Measurements from ENCODE around the gene C4A. TPM values are rescaled to one million over a fixed set of nuclear protein-coding genes. Genes with fewer than 3 reads are reported as not detected.

Gene C4A
- polyA plus RNA-seq, 1 donor (not counting 4 experiments of a cell fraction or from before 2014, with no cell fraction given), result 1.2 TPM

DNA sequence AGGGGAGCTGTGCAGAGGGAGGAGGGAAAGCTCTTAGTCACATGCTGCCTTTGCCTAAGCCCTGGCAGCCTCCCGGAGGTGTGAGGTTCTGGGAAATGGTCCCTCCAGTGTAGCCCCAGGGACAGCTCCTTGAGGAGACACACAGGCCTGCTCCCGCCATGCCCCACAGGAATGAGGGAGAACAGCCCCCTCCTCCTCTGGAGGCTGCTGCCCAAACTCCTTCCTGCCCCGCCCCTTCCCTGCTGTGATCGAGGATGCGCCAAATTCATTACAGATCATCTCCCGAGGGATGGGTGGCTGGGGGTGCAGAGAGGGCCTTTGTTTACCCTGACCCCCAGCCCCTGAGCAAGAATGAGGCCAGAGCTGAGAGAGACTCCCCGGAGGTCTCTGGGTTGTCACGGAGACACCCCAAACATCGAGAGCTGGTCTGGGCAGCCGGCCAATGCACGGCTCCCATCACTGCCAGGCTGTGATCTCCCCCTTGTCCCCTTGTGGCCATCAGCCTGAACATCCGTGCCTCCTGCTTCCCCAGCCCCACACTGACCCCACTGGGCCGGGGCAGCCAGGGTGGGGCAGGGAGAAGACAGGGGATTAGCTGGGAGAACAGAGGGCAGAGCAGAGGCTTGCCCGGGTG is 64.7 kb downstream of the C4A start:
- DNase-seq (ENCODE audit: low read depth, low spot score), result no peak
- Histone ChIP-seq H3K79me2 (ENCODE audit: control insufficient read depth, insufficient read depth, low read length) (no peaks in the 10 kb centered on the region), H3K36me3 (ENCODE audit: control insufficient read depth in 2 of 2, extremely low read depth in 1 of 2, insufficient read depth in 2 of 2, low read length in 2 of 2) (no peaks in the 10 kb centered on the region), H3K9ac (ENCODE audit: control insufficient read depth, extremely low read depth, insufficient read depth, low read length) (no peak overlapping the region), H2AFZ (ENCODE audit: control insufficient read depth, low read length) (no peak overlapping the region), H3K9me3 (ENCODE audit: control insufficient read depth, low read depth, low read length) (no peaks in the 10 kb centered on the region), H3K4me1 (ENCODE audit: control insufficient read depth, extremely low read depth, insufficient read depth, low read length) (peaks cover 7% of the 10 kb centered on the region), H3K4me2 (ENCODE audit: control insufficient read depth, extremely low read depth, insufficient read depth, low read depth, low read length) (no peak overlapping the region), H4K20me1 (ENCODE audit: control insufficient read depth, extremely low read depth, insufficient read depth, low read length) (no peaks in the 10 kb centered on the region), H3K4me3 (ENCODE audit: control insufficient read depth in 2 of 3, extremely low read depth in 1 of 3, insufficient read depth in 2 of 3, low read depth in 1 of 3, low read length in 3 of 3) (no peak overlapping the region), H3K27me3 (ENCODE audit: control insufficient read depth, extremely low read depth, insufficient read depth, low read length) (peaks cover 8% of the 10 kb centered on the region), H3K27ac (ENCODE audit: control insufficient read depth, insufficient read depth, low read length) (no peak overlapping the region), H3K9me1 (ENCODE audit: control insufficient read depth, extremely low read depth, insufficient read depth, low read length) (no peaks in the 10 kb centered on the region)
- dilution Hi-C loops (cut with MboI; ENCODE audit: extremely low pct_ligation_motif_present, low sequenced_read_pairs), result no loop called here
- TF ChIP-seq EZH2 (IDR thresholded peaks at IDR 0.05; ENCODE audit: low read length), result no peak
- no peak for TF ChIP-seq CTCF (optimal IDR thresholded peaks at IDR 0.05 in 1 of 3, IDR thresholded peaks at IDR 0.05 in 1 of 3, conservative IDR thresholded peaks at IDR 0.05 in 1 of 3; ENCODE audit: extremely low read depth in 1 of 3, insufficient read depth in 2 of 3, low read length in 3 of 3)
- FAIRE-seq, result no peak

DNA sequence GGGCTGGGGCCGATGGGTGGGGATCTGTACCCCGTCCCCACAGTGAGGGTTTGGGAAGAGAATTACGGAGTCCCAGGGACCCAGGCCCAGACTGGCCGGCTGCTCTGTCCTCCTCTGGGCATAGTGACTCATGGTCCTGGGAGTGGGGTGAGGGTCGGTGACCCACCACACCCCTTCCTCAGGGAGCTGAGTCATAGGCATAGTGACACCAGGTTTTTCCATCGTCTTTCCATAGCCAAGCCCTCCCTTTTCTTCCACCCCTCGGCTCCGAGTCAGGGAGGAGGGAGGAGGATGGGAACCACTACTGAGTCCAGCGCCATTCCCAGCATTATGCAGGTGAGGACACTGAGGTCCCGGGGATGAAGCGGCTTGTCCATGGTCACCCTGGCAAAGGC is 65.2 kb downstream of the C4A start:
- no peak overlapping the region for H3K9ac ChIP-seq (ENCODE audit: control insufficient read depth, extremely low read depth, insufficient read depth, low read length)
- H3K4me2 ChIP-seq (ENCODE audit: control insufficient read depth, extremely low read depth, insufficient read depth, low read depth, low read length), result no peak overlapping the region
- H4K20me1 ChIP-seq (ENCODE audit: control insufficient read depth, extremely low read depth, insufficient read depth, low read length), result no peaks in the 10 kb centered on the region
- no peak overlapping the region for H2AFZ ChIP-seq (ENCODE audit: control insufficient read depth, low read length)
- peaks cover 8% of the 10 kb centered on the region for H3K27me3 ChIP-seq (ENCODE audit: control insufficient read depth, extremely low read depth, insufficient read depth, low read length)
- no peaks in the 10 kb centered on the region for H3K9me3 ChIP-seq (ENCODE audit: control insufficient read depth, low read depth, low read length)
- no peaks in the 10 kb centered on the region for H3K36me3 ChIP-seq (ENCODE audit: control insufficient read depth in 2 of 2, extremely low read depth in 1 of 2, insufficient read depth in 2 of 2, low read length in 2 of 2)
- no peak overlapping the region for H3K4me3 ChIP-seq (ENCODE audit: control insufficient read depth in 2 of 3, extremely low read depth in 1 of 3, insufficient read depth in 2 of 3, low read depth in 1 of 3, low read length in 3 of 3)
- H3K27ac ChIP-seq (ENCODE audit: control insufficient read depth, insufficient read depth, low read length), result no peak overlapping the region
- no peak for DNase-seq (ENCODE audit: low read depth, low spot score)
- dilution Hi-C loops (cut with MboI; ENCODE audit: extremely low pct_ligation_motif_present, low sequenced_read_pairs), result no loop called here
- H3K79me2 ChIP-seq (ENCODE audit: control insufficient read depth, insufficient read depth, low read length), result no peaks in the 10 kb centered on the region
- H3K9me1 ChIP-seq (ENCODE audit: control insufficient read depth, extremely low read depth, insufficient read depth, low read length), result no peaks in the 10 kb centered on the region
- FAIRE-seq, result no peak
- peaks cover 7% of the 10 kb centered on the region for H3K4me1 ChIP-seq (ENCODE audit: control insufficient read depth, extremely low read depth, insufficient read depth, low read length)
- TF ChIP-seq EZH2 (IDR thresholded peaks at IDR 0.05; ENCODE audit: low read length), result no peak
- TF ChIP-seq CTCF (optimal IDR thresholded peaks at IDR 0.05 in 1 of 3, IDR thresholded peaks at IDR 0.05 in 1 of 3, conservative IDR thresholded peaks at IDR 0.05 in 1 of 3; ENCODE audit: extremely low read depth in 1 of 3, insufficient read depth in 2 of 3, low read length in 3 of 3), result no peak
